ENCODE measurements around the gene SYT13.

DNA sequence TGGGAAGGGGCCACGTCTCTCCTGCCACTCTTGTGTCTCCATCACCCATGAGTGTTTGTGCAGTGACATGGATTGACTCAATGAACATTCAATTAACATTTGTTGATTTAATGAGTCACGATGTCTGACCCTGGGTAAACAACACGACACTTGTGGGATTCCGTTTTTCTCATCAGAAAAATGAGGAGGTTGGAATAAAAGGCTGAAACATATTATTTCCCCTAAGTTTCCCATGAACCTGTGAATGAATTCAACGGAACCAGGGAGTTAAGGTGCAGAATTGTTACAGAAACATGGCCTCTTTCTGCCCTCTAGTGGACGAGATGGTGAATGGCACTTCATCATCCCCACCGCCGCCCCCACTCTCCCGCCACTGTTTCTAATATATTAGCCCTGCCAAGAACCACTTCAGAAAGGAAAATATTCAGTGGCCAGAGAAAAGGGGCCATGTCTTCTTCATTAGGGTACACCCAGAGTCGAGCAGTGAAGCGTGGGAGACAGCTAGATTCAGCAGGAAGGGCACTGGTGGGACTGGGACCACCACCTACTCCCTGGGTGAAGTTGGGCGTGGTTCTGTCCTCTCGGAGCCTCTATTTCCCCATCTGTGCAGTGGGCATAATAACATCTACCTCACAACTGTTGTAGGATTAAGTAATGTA, 46.3 kb upstream of the SYT13 start:
- TF ChIP-seq CTCF (IDR thresholded peaks at IDR 0.05) (peak in 4 of 7 experiments; percentile 34 to 90 (median 81)), EP300 (IDR thresholded peaks at IDR 0.05) (no peak), POLR2A (IDR thresholded peaks at IDR 0.05) (no peak)
